SK-N-MC (cell line): ENCODE measurements around the gene FAM181A.

ENCODE experiments used
- EZH2 ChIP-seq: fragments of 200-600 bp; sonication (generic); IDR thresholded peaks from one replicate; pipeline ENCODE4 v1.6.1; 2017; ENCODE audit warnings: antibody characterized with exemption
- FOXP2 ChIP-seq: optimal IDR thresholded peaks from 2 replicates; pipeline ENCODE3; 2011; ENCODE audit warnings: mild to moderate bottlenecking, moderate library complexity; ENCODE audit not compliant: insufficient read depth; ENCODE audit errors: extremely low read length, control extremely low read depth
- POLR2AphosphoS5 ChIP-seq: IDR thresholded peaks from 2 replicates; pipeline ENCODE4 v1.6.1; 2012; ENCODE audit warnings: mild to moderate bottlenecking, low read depth, low read length, borderline replicate concordance

- TF ChIP-seq FOXP2 (no peak), POLR2AphosphoS5 (no peak), EZH2 (no peak)
These were observed 37.1 kb downstream of the FAM181A start for GRCh38 chr14:93964281-93964680.
